NK-92 treated with Interleukin-12 subunit alpha and Interleukin-12 subunit beta, amount 100 ng/mL, for 24 hours (cell line): ENCODE results near the gene RPS6KA6.
A peak's percentile ranks its signal among the peaks of the same experiment; 100 is the strongest.

Source experiments
- DNase-seq: peaks from one replicate; lab custom pipeline; 2025; lab: John Stamatoyannopoulos, UW

RPS6KA6 gene

DNA sequence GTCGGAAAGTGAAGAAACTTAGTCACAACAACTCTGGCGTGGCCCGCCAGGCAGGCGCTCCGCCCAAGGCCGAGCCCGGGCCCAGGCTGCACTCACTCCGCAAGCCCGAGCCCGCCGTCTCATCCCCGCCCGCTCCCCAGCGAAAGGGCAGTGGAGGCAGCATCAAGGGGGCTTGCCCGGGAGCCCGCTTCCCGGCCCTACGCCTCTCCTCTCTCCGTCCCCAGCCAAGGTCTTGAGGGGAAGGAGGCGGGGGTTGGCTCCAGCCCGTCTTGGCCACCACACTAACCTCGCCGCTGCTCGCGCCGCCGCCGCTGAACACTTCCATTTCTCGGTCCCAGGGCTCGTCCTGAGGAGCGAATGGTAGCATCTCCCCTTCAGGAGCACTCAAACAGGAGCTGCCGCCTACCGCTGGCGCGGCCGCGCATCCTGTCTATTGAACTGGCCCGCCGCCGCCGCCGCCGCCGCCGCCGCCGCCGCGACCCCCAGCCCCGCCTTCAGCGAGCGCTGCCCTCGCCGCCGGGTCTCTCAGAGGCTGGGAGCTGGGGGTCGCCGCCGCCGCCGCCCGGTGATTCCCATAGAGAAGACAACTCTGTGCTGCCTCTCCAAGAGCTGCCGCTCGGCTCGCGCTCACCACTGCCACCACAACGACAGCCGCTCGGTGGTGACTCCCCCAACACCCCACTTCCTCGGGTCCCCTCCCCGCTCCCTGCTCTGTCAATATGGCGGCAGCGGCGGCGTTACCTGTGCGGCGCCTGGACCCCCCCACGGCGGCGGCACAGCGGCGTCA is at the start of gene RPS6KA6:
Gene RPS6KA6, minus strand, starts transcription at position 667 of the 787 bp plus-strand sequence. Its CDS starts 300 bp downstream, at position 367.
- no peak for DNase-seq

DNA sequence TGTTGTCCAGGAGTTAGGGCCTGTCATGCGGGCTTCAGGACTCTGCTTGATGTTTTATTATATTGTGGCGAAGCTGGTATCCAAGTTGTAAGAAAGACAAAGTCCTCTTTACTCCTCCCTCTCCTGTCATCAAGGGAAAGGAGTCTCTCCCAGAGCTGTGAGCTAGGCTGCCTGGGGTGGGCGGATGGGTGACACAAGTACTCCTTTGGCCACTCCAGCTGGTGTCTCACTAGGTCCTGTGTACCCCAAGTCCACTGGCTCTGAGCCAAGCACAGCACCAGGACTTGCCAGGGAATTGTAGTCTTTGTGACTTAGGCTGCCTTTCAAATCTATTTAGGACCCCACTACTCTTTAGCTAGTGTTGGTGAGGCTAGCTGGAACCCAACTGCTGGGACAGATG is 36.7 kb upstream of the RPS6KA6 start:
- DNase-seq = peak; percentile 0

GRCh38 chrX:84223261-84223660 is 35.3 kb upstream of the RPS6KA6 start:
- no peak for DNase-seq

DNA sequence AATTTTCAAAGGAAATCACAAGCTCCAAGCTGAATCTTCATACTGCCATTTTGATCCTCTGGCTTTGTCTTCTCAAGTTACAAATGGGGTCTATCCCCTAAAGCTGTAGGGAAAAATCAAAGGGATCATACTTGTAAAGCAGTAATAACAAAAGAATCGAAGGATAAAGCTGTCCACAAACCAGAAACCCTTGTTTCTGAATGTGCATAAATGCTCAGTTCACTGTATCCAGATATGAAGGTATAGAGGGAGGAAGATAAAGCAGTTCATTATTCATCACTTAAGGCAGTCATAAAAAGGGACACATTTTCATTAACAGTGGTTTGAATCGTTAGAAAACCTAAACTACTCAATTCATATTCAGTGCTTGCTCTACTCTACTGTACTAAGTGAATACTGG is 33.2 kb upstream of the RPS6KA6 start:
- DNase-seq = no peak

DNA sequence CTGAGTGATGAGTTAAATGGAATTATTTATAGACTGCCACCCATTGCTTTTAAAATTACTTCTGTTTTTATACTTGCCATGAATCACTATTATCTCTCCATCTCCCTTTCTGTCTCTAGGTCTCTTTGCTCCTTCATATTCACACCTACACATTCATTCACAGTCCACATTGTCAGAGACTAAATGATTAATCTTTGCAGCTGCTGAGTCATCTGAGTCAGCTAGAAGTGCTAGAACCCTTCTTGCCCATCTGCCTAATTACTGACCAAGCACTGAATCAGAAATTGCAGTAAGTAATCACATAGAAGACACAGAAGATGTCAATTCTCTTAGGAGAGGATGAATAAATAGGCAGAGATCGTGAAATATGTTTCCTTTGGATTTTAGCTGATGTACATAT is 31.6 kb upstream of the RPS6KA6 start:
- no peak for DNase-seq

- DNase-seq = no peak
Observed at GRCh38 chrX:84218726-84219125, 30.7 kb upstream of the RPS6KA6 start.

- DNase-seq = no peak
Observed at GRCh38 chrX:84216881-84217280, 28.9 kb upstream of the RPS6KA6 start.

DNA sequence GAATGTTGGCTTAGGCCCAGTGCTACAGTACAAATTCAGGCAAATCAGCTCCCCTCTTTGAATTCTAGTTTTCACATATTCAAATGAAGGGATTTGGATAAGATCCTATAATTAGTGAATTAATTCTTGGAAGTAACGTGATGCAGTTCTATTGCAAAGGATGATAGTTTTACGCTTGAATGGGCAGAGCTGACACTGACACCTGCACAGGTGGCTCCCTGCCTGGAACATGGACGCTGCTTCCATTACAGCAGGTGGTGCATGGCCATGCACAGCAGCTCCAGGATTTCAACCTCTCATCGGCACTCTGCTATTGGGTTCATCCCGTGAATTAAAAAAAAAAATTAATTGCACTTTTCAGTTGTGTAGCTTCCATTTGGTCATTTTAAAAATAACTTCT is 28.4 kb upstream of the RPS6KA6 start:
- DNase-seq = no peak

DNA sequence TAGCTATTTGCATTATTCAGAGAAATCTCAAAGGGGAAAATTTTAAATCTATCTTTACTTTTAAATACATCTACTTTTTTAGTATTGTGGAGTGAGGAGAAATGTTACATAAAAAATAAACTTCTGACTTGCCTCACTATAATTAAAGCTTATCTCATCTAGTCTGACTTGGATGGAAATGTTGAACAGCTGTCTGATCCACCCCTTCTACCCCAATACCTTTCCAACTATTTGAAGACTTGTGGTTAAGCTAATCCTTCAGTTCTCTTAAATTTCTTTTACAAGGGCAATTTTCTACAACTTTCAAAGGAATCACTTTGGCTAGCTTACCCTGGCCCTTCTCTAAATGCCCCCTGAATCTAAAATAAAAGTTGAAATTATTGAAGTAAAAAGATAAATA is 17.3 kb upstream of the RPS6KA6 start:
- no peak for DNase-seq

- DNase-seq = no peak
Observed at GRCh38 chrX:84199688-84200087, 11.7 kb upstream of the RPS6KA6 start.

GRCh38 chrX:84197550-84197949 is 9.6 kb upstream of the RPS6KA6 start:
- no peak for DNase-seq

DNA sequence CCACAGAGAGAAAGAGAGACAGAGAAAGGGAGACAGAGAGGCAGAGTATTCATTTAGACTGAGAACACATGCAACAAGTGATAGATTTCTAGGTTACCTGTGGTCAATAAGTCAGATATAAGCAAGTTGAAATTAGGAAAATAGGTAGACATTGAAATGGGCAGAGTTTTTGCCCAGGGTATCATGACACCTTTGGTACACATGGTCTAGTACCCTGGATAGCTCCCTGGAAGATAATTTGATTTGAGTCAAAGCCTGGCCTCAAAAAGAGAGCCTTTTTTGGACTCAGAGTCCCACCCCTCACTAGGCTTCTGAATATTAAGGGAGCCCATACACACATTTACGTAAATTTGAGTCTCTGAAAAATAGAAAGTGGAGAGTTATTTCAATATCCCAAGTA is 4.0 kb upstream of the RPS6KA6 start:
- no peak for DNase-seq

DNA sequence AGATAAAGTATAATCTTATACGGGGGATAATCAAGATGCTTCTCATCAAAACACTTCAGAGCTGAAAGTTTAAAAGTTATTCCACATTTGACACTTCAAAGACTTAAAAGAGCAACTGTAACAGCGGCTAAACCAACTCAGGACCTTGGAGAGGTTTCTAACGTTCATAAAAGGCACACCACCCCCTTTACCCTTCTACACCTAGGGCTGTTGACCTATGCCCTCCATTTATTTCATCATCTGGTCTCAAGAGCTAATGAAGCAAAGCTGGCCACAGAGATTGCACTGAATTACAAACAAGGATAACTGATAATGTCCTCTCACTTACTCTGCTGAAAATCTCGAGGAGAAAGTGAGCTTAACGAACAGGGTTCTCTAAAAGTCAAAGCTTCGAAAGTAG is 1.1 kb upstream of the RPS6KA6 start:
- no peak for DNase-seq

DNA sequence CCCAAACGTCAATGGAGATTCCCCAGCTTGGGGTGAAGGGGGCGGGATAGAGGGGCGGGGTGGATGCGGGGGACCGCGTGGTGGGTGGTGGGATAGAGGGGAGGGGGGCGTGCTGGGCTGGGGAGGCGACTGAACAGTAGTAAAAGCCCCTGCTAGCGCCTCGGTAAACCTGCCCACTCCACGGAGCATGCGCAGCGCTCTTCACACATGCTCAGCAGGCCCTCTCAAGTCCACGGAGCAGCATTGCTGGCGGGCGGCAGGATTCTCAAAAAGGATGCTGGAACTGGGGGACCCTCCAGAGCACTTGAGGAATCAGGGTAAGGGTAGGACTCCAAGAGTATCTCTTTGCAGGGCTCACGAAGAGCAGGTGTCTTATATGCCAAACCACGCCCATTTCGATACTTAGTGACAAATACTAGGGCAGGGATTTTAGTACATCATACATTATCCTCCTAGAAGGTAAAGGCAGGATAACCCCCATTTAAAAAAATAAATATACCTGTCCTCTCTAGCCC is 378 bp upstream of the RPS6KA6 start:
- no peak for DNase-seq

GRCh38 chrX:84186603-84187532 is 1.1 kb downstream of the RPS6KA6 start:
- no peak for DNase-seq

DNA sequence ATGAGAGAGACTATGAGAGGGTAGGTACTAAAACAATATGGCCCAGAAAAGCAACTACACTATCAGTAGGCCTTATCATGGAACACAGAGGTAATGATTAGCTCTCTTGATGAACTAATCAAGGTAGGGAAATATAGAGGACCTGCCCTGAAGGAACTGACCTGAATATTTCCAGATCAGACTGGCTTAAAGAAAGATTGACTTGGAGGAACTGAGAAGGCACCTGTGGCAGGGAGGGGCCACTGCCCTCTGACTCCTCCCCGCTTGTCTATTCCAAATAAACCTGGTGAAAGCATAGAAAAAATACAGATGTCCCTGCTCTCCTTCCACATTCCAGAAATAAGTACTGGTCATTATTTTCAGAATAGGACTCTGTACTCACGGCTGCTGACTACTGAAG is 5.5 kb downstream of the RPS6KA6 start:
- no peak for DNase-seq

DNA sequence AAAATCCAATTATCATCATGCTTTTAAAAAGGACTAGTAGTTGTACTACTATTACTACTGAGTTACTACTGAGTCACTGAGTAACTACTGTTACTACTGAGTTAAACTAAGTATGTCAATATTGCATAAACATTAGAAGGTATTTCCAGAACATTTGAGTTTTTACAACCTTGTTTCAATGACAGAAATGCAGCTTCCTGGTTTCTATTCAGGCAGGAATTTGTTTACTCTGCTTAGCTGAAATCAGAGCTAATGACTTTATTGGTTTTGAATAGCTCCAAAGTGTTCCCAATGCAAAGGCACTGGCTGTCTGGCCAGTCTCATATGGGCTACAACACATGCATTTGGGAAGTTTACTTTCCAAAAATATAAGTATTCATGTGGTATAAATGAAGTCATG is 12.0 kb downstream of the RPS6KA6 start:
- DNase-seq = no peak

DNA sequence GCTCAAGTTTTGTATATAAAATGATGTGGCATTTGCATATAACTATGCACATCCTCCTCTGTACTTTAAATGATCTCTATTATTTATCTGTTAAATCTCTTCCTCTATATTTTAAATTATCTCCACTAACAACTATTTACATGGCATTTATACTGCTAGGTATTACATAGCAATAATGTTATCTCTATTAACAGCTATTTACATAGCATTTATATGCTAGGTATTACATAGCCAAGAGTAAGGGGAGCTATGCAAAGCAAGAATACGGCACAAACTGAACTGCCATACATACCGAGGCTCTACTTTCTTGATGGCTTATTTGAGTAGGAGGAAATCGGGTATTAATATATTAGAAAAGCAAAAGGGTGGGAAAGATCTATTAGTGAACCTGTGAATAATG is 12.7 kb downstream of the RPS6KA6 start:
- DNase-seq = no peak

DNA sequence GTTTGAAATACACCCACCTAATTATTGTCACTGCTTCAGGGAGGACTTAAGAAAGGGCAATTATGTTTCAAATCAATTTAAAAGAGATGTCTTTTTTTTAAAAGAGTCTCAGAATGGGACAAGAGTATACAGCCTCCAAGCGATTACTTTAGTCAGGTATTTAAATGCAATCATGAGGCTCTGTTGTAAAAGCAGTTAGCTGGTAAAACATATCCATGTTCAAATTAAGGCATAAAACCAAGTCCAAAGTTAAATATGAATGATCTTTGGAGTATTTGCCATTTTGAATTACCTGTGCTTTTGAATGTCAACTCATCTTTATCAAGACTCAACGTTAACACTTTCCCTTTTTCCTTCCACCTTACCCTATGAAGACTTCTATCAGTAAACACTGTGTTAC is 13.7 kb downstream of the RPS6KA6 start:
- no peak for DNase-seq

GRCh38 chrX:84170931-84171330 is 17.1 kb downstream of the RPS6KA6 start:
- no peak for DNase-seq

GRCh38 chrX:84168574-84168973 is 19.4 kb downstream of the RPS6KA6 start:
- DNase-seq = no peak

- DNase-seq = no peak
Observed at GRCh38 chrX:84168095-84168494, 19.9 kb downstream of the RPS6KA6 start.

DNA sequence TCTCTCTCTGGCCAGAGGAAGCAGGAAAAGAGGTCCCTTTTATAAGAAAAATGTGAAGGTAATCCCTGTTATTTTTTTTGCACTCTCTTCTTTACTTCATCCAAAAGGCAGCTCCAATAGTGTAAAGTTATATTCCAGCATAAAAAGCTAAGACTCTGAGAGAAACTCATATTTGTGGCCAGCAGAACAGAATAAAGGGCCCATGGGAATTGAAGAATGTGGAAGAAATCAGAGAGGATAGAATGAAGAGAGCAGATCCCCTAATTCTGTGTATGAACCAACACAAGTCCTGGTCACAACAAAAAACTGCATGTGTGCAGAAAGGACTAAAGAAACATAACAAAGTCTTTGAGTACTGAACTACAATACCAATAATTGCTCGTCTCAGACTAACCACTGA is 22.3 kb downstream of the RPS6KA6 start:
- no peak for DNase-seq
